ENCODE data around the gene PDZD7. TPM values are rescaled to one million over a fixed set of nuclear protein-coding genes. Genes with fewer than 3 reads are reported as not detected.
"Not testable (repeated sequence)": the region's sequence is repeated elsewhere in the genome, so short reads cannot be mapped to it uniquely, and the experiment has no call there.

PDZD7 gene
- total RNA-seq, 1 experiment from 2014 or later, result 1.8 TPM

DNA sequence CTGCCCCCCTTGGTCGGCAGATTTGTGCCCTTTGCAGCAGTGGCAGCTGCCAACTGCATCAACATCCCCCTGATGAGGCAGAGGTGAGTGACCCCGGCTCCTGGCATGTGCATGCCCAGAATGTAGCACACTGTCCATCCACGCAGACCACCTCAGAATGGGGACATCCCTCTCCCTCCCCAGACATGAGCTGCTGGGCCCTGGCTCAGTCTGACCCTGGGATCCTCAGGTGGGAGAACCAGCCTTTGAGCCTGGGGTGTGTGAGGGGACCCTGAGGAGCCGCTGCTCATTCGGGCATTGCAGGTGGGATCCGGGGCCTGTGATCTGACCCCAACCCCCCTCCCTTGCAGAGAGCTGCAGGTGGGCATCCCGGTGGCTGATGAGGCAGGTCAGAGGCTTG, 5.8 kb upstream of the PDZD7 start:
- ChIA-PET CTCF (no interaction called here), POLR2A (no interaction called here)
- intact Hi-C loops (cut with micrococcal nuclease; ENCODE audit: unreplicated experiment) (no loop called here), in situ Hi-C loops (cut with HindIII; ENCODE audit: low pct_unique_long_range_greater_than_20kb, low sequenced_read_pairs) (no loop called here)
- H3K27me3 ChIP-seq (ENCODE audit: control insufficient read depth, insufficient read depth, low read length), result no peaks in the 10 kb centered on the region
- no peak for ATAC-seq
- H3K4me3 ChIP-seq (ENCODE audit: low read depth in 2 of 2, low read length in 2 of 2), result no peak overlapping the region
- no TSS peak for BruUV-seq (replicated peaks)
- H3K27ac ChIP-seq (ENCODE audit: low read length), result no peak overlapping the region
- H3K4me1 ChIP-seq (ENCODE audit: control insufficient read depth, insufficient read depth, low read length), result peaks cover 16% of the 10 kb centered on the region
- H3K36me3 ChIP-seq (ENCODE audit: control insufficient read depth, insufficient read depth, low read length), result no peaks in the 10 kb centered on the region; the same call in 1 of the 2 replicates
- no peak for DNase-seq (ENCODE audit: low read depth, low spot score)
- TF ChIP-seq, protein P1, sequence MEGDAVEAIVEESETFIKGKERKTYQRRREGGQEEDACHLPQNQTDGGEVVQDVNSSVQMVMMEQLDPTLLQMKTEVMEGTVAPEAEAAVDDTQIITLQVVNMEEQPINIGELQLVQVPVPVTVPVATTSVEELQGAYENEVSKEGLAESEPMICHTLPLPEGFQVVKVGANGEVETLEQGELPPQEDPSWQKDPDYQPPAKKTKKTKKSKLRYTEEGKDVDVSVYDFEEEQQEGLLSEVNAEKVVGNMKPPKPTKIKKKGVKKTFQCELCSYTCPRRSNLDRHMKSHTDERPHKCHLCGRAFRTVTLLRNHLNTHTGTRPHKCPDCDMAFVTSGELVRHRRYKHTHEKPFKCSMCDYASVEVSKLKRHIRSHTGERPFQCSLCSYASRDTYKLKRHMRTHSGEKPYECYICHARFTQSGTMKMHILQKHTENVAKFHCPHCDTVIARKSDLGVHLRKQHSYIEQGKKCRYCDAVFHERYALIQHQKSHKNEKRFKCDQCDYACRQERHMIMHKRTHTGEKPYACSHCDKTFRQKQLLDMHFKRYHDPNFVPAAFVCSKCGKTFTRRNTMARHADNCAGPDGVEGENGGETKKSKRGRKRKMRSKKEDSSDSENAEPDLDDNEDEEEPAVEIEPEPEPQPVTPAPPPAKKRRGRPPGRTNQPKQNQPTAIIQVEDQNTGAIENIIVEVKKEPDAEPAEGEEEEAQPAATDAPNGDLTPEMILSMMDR (IDR thresholded peaks at IDR 0.05), result no peak
- H3K9me3 ChIP-seq (ENCODE audit: control insufficient read depth, insufficient read depth, low read depth, low read length), result no peaks in the 10 kb centered on the region

DNA sequence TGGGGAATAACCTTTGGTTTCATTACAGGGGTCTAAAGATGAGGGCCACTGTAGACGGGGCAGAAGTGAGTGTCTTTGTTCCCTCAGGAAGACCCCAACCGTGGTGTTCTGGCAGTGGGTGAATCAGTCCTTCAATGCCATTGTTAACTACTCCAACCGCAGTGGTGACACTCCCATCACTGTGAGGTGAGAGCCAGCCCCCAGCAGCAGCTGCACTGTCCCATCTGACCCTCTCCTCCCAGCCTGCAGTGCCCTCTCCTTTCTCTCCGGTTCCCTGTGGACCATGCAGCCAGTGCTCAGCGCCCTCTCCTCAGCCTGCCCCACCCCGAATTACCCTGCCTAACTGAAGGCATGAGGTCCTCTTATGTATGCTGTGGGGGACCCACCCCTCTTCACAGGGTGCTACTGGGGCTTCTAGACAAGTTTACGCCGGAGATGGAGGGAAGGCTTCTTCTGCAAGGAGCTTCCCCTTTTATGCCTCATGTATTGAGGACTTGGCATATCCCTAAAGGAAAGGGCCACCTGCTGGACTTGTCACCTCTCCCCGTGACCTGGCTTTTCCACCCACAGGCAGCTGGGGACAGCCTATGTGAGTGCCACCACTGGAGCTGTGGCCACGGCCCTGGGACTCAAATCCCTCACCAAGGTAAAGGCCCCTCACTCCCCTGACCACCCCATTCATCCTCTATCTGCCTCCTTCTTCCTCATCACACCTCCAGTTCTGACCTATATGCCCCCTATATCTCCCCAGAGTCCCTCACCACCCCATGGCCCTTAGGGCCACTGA, 5.2 kb upstream of the PDZD7 start:
- DNase-seq (ENCODE audit: low read depth, low spot score), result no peak
- H3K9me3 ChIP-seq (ENCODE audit: control insufficient read depth, insufficient read depth, low read depth, low read length), result no peaks in the 10 kb centered on the region
- no peaks in the 10 kb centered on the region; the same call in 1 of the 2 replicates for H3K36me3 ChIP-seq (ENCODE audit: control insufficient read depth, insufficient read depth, low read length)
- in situ Hi-C loops (cut with HindIII; ENCODE audit: low pct_unique_long_range_greater_than_20kb, low sequenced_read_pairs) (no loop called here), intact Hi-C loops (cut with micrococcal nuclease; ENCODE audit: unreplicated experiment) (no loop called here)
- H3K4me3 ChIP-seq (ENCODE audit: low read depth in 2 of 2, low read length in 2 of 2), result no peak overlapping the region
- ChIA-PET CTCF (interaction anchor here (1.3 kb wide), 1 partner anchor 30 kb away, joined by 4 read pairs; no protein-coding TSS in a partner anchor), POLR2A (no interaction called here)
- H3K27ac ChIP-seq (ENCODE audit: low read length), result no peak overlapping the region
- no peaks in the 10 kb centered on the region for H3K27me3 ChIP-seq (ENCODE audit: control insufficient read depth, insufficient read depth, low read length)
- TF ChIP-seq SIN3A (IDR thresholded peaks at IDR 0.05; ENCODE audit: borderline replicate concordance, insufficient read depth, low read depth, low read length) (no peak), TCF7L2 (IDR thresholded peaks at IDR 0.05; ENCODE audit: low read depth, low read length) (no peak)
- no TSS peak for BruUV-seq (replicated peaks)
- no peak for ATAC-seq
- peaks cover 15% of the 10 kb centered on the region for H3K4me1 ChIP-seq (ENCODE audit: control insufficient read depth, insufficient read depth, low read length)

DNA sequence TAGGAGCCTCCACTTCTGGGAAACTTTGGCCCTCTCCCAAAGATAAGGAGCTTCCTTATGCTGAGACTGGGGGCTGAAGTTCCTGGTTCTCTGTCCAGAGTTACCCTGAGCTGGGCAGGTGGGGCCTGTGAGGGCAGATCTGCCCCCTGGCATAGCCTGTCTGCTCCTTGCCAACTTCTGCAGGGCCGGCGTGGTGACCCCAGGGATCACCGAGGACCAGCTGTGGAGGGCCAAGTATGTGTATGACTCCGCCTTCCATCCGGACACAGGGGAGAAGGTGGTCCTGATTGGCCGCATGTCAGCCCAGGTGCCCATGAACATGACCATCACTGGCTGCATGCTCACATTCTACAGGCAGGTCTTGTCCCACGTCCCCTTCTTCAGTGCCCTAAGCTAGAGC, 4.4 kb upstream of the PDZD7 start:
- Histone ChIP-seq H3K4me3 (ENCODE audit: low read depth in 2 of 2, low read length in 2 of 2) (no peak overlapping the region), H3K27me3 (ENCODE audit: control insufficient read depth, insufficient read depth, low read length) (no peaks in the 10 kb centered on the region), H3K36me3 (ENCODE audit: control insufficient read depth, insufficient read depth, low read length) (no peaks in the 10 kb centered on the region; the same call in 1 of the 2 replicates), H3K4me1 (ENCODE audit: control insufficient read depth, insufficient read depth, low read length) (peaks cover 14% of the 10 kb centered on the region), H3K9me3 (ENCODE audit: control insufficient read depth, insufficient read depth, low read depth, low read length) (no peaks in the 10 kb centered on the region), H3K27ac (ENCODE audit: low read length) (no peak overlapping the region)
- no peak for DNase-seq (ENCODE audit: low read depth, low spot score)
- no peak for ATAC-seq
- in situ Hi-C loops (cut with HindIII; ENCODE audit: low pct_unique_long_range_greater_than_20kb, low sequenced_read_pairs) (no loop called here), intact Hi-C loops (cut with micrococcal nuclease; ENCODE audit: unreplicated experiment) (no loop called here)
- ChIA-PET POLR2A (no interaction called here), CTCF (interaction anchor here (1.2 to 1.3 kb wide), 2 partner anchors 21 to 31 kb away, joined by 3 to 4 read pairs; no protein-coding TSS in a partner anchor)
- no TSS peak for BruUV-seq (replicated peaks)
- TF ChIP-seq, protein P2, sequence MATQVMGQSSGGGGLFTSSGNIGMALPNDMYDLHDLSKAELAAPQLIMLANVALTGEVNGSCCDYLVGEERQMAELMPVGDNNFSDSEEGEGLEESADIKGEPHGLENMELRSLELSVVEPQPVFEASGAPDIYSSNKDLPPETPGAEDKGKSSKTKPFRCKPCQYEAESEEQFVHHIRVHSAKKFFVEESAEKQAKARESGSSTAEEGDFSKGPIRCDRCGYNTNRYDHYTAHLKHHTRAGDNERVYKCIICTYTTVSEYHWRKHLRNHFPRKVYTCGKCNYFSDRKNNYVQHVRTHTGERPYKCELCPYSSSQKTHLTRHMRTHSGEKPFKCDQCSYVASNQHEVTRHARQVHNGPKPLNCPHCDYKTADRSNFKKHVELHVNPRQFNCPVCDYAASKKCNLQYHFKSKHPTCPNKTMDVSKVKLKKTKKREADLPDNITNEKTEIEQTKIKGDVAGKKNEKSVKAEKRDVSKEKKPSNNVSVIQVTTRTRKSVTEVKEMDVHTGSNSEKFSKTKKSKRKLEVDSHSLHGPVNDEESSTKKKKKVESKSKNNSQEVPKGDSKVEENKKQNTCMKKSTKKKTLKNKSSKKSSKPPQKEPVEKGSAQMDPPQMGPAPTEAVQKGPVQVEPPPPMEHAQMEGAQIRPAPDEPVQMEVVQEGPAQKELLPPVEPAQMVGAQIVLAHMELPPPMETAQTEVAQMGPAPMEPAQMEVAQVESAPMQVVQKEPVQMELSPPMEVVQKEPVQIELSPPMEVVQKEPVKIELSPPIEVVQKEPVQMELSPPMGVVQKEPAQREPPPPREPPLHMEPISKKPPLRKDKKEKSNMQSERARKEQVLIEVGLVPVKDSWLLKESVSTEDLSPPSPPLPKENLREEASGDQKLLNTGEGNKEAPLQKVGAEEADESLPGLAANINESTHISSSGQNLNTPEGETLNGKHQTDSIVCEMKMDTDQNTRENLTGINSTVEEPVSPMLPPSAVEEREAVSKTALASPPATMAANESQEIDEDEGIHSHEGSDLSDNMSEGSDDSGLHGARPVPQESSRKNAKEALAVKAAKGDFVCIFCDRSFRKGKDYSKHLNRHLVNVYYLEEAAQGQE (IDR thresholded peaks at IDR 0.05; ENCODE audit: insufficient read depth in 1 of 2, low read depth in 2 of 2, low read length in 1 of 2), result no peak
- TF ChIP-seq SIN3A (IDR thresholded peaks at IDR 0.05; ENCODE audit: borderline replicate concordance, insufficient read depth, low read depth, low read length) (no peak), TCF7L2 (IDR thresholded peaks at IDR 0.05; ENCODE audit: low read depth, low read length) (no peak), POLR2AphosphoS5 (IDR thresholded peaks at IDR 0.05; ENCODE audit: low read depth, low read length) (no peak)
- TF ChIP-seq, protein P1 (IDR thresholded peaks at IDR 0.05), result no peak

DNA sequence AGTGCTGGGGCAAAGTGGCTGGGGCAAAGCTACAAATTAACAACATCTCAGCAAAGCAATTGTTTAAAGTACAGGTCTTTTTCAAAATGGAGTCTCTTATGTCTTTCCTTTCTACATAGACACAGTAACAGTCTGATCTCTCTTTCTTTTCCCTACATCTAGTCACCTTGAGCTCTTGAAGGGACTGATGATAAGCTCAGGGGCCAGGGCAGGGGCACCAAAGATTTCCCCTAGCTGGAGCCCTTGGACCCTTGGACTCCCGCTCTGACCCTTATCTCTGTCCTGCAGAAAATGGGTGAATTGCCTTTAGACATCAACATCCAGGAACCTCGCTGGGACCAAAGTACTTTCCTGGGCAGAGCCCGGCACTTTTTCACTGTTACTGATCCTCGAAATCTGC, 3.5 kb upstream of the PDZD7 start:
- H3K27me3 ChIP-seq (ENCODE audit: control insufficient read depth, insufficient read depth, low read length); H3K27ac ChIP-seq (ENCODE audit: low read length); ATAC-seq; intact Hi-C loops (cut with micrococcal nuclease; ENCODE audit: unreplicated experiment); DNase-seq (ENCODE audit: low read depth, low spot score); in situ Hi-C loops (cut with HindIII; ENCODE audit: low pct_unique_long_range_greater_than_20kb, low sequenced_read_pairs); POLR2A ChIA-PET; H3K4me3 ChIP-seq (ENCODE audit: low read depth in 2 of 2, low read length in 2 of 2); H3K9me3 ChIP-seq (ENCODE audit: control insufficient read depth, insufficient read depth, low read depth, low read length); H3K36me3 ChIP-seq (ENCODE audit: control insufficient read depth, insufficient read depth, low read length); BruUV-seq (replicated peaks): not testable (repeated sequence)
- peaks cover 19% of the 10 kb centered on the region for H3K4me1 ChIP-seq (ENCODE audit: control insufficient read depth, insufficient read depth, low read length)
- CTCF ChIA-PET, result interaction anchor here (1.2 kb wide), 1 partner anchor 20 kb away, joined by 3 read pairs; no protein-coding TSS in a partner anchor
